Measurements from ENCODE around the gene PTPRJ.
A peak's percentile ranks its signal among the peaks of the same experiment; 100 is the strongest.

Gene PTPRJ

DNA sequence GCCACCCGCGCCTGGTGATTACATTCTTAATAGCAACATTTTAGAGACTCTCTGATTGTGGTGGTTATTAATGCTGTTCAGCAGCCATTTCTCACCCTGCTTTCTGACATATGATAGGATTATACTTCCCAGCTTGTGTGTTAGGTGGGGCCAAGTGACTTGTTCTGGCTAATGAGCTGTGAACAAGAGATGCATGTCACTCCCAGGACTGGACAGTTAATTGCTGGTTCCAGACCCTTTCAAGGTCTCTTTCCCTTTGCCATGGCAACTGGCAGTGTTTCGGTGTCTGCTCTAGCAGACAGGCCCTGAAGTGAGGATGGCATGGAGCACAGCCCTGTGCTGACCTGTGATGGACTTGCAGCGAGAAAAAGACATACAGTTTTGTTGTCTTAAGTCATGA, 8.9 kb upstream of the PTPRJ start:
- DNase-seq: peak; percentile 74

DNA sequence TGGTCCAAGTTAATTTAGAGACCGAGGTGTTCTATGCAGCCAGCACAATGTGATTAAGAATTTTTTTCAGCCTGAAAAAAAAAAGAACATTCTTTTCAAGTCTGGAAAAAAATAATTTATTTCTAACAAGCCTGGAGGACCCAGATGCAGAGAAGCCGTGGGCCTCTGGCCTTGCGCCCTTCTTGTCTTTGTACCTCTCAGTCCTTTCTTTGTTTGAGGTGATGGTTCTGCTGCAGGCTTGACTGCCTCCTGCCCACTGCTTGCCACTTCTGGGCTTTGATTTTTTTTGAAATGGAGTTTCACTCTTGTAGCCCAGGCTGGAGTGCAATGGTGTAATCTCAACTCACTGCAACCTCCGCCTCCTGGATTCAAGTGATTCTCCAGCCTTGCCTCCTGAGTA, 7.2 kb upstream of the PTPRJ start:
- no peak for DNase-seq

DNA sequence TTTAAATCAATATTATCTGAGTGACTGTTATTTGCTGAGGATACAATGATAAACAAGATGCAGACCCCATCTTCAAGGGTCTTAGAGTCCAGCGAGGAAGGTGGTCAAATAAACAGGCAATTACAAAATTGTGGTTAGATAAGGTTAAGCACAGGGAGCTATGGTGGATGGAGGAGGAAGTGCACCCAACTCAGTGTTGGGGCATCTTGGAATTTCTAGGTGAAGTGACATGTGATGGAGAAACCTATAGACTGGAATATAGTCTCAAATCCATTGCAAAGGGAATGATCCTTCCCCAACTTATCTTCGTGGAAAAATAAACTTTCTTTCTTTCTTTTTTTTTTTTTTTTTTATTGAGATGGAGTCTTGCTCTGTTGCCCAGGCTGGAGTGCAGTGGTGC, 3.4 kb upstream of the PTPRJ start:
- DNase-seq: no peak

DNA sequence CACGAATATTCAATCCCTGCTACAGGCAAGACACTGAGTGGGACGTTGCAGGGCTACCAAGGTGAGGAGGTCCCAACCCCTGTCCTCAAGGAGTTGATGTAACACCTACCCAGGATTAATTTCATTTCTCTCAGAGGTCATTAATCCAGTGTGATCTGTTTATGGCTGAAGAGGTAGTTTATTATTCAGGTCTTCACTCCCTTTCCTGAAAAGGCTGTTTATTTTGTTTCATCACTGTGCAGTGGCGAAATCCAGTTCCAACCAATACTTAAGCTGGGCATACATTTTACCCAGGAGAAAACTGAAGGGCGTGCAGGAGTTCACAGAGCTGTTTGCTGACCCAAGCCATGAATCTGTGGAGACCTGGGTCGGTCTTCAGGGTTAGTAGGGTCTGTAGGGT, 2.7 kb upstream of the PTPRJ start:
- DNase-seq: no peak

DNA sequence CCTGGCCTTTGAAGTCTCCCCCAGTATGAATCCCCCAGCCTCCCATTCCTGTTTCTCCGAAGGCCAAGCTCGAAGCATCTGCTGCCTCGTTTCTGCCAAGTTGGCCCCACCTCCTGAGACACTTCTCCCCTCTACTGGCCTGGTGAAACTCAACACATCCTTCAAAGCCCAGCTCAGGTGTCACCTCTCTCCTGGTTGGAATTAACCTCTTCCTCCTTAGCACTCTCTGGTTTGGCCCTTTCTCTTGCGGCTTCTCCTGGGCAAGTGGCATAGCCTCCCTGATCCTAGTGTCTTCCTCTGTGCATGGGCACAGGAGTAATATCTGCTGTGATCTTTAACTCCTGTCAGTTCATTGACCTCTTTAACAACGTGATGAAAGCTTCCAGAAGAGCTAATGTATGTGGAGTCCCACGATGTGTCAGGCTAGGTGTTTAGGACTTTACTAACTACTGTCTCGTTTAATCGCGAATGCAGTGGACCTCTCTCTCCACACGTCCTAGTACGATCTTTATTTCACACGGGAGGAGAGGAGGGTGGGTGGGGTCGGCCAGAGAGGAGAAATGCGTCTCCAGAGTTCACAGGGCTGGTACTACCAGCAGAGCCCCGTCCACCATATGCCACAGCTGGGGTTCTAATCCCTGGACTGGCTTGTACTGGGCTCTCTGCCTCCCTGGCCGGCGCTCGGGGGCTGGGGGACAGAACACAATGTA, 826 bp upstream of the PTPRJ start:
- DNase-seq: peak; percentile 73

DNA sequence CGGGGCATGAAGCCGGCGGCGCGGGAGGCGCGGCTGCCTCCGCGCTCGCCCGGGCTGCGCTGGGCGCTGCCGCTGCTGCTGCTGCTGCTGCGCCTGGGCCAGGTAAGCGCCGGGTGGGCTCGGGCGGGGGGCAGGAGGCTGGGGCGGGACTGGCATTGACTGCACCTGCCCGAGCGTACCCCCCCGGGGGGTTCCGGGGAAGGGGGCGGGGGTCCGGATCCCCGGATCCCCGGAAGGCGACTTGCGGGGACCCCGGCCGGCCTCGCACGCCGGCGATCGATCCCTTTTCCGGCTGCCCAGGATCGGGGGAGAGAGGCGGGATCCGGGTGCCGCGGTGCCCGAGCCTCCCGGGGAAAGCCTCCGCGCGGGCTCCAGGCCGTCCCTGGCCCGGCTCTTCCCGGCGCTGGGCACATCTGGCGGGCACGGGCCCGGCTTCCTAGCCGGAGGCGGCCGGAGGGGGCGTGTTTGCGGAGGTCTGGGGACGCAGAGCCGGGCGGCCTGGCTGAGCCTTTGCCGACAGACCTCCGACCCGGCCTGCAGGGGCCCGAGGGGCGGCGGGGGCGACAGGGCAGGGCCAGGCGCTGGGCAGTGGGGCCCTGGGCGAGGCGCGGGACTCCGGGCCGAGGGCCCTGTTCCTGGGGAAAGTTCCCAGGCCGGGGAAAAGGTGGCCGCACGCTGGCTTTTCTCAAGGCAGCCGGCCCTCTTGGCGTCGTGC, 705 bp downstream of the PTPRJ start:
- DNase-seq: no peak

DNA sequence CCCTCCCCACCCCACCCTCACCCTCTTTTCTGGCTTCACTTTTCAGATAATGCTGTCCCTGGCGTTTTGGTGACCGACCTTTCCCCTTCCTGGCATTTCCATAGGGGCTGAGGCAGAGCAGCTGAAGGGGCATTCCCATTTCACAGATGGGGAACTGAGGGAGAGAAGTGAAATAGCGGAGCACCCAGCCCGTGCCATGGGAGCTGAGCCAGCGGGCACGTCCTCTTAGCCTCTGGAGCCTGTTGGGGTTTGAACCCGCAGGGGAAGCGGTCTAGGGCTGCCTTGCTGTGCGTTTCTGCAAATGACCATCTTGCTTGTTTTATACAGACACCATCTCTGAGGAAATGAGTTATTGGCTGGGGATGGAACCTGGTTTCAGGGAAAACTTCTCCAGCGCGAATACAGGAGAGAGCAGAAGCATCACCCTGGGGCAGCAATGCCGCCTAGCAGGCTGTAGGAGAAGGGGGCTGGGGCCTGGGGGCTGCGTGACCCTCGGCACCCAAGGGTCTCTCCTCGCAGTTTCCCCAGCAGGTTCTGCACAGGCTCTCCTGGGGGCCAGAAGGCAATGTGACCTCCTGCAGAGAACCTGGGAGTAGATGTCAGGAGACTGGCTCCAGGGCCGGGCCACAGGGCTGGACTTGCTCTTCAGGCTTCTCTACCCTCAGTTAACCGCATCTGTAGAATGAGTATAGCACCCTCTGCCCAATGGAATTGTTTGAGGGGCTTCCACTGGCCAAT, 1.5 kb downstream of the PTPRJ start:
- DNase-seq: no peak

DNA sequence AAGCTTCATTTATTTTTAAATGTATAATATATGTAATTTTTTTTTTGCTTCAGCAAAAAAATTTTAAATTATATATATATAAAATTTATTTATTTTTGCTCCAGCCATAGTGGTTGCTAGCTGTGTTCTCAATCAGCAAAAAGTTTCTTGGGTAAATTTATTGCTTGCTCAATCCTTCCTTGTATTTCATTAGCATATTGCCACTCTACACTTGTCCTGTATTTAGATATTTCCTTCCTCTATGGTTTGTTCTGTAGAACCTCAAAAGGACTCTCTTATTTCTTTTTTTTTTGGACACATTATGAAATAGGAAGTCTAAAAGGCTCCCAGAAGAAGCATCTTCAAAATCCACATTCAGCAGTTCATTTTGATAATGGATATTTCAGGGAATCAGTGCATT, 2.3 kb downstream of the PTPRJ start:
- DNase-seq: no peak

DNA sequence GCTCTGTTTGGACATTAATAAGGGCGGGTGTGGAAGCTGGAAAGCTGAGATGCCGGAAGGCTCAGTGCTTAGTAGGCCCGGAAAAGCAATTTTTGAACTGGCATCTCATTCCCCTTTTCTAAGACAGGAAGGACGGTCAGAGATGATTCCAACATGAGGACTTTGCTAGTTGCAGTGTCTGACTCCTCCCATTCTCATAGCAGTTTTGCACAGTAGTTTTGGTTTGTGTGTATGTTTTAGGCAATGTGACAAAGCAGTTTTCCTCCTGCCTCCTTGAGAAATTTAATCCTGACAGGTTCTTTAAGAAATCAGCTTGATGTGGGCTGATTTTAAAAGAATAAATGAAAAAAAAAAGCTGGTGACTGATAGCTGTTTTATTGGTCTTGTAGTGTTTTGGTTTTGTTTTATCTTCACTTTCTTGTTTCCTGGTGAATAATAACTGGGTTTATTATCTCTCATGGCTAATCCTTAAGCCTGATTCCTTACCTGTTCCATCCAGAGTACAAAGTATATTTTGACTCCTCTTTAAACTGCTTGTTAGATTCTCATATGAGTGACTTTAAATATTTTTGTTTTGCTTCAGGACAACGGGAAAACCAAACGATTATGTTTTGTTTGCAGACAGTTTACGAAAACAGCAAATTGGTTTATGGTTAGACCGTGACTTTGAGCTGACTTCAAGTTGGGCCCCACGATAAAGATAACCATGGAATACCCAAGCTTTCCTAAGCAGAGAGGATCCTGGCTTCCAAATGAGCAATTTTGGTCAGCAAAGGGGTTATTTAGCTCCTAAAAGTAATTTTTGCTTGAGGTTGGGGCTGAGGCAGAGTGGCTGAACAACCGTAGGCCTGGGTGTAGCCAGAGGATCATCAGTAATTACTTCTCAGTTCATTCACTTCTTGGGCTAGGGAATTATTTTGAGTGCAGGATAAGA, 3.4 kb downstream of the PTPRJ start:
- DNase-seq: peak; percentile 27

DNA sequence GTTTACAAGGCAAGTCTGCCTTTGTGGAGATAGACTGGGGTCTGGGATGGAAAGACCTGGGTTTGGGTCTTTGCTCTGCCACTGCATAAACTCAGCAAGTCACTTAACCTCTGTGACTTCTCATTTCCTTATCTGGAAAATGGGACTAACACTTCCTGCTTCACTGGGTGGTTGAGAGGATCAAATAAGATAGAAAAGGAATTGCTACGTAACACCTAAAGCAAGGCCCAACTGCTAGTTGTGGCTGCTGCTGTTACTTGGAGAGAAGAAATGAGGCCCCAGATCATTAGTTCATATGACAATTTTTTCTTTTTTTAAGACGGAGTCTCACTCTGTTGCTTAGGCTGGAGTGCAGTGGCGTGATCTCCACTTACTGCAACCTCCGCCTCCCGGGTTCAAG, 5.9 kb downstream of the PTPRJ start:
- DNase-seq: no peak

DNA sequence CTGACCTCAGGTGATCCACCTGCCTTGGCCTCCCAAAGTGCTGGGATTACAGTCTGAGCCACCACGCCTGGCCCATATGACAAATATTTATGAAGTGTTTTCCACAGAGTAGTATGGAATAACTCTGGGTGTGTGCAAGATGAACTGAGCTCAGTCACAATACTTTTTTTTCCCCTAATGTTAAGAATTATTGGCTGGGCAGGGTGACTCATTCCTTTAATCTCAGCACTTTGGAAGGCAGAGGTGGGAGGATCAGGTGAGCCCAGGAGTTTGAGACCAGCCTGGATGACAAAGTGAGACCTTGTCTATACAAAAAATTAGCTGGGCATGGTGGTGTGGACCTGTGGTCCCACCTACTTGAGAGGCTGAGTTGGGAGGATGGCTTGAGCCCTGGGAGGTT, 6.4 kb downstream of the PTPRJ start:
- DNase-seq: no peak

DNA sequence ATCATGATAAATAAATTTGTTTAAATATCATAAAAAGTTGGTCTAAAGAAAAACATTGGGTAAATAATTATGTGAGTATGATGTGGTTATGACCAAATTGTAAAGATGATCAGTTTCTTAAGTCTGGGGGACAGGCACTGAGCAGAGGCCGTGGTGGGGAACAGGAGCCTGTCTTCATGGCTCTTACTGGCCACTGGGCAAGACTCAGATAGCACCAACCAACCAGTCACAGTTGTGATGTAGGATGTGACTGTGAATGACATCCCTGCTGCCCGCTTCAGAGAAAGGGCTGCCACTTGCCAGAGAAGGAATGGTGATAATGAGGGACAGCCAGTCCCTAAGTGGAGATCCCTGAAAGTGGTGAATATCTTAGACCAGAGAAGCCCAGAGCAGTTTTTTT, 7.0 kb downstream of the PTPRJ start:
- DNase-seq: no peak

DNA sequence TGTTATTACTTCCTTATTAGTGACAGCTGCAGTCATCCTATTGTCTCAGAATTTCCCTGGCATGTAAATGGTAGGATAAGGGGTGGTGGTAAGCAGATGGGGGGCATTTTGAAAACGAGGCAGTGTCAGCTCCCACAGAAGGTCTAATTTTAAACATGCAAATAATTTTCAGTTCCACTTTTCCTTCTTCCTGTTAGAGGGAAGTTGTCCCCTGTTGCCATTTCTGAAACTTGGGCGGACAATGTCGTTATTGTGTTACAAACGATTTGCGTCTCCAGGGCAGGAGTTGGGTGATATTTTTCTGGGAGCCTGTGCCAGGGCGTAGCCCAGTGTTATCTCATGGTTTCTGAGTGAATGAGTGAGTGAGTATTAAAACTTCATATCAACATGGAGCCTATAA, 7.4 kb downstream of the PTPRJ start:
- DNase-seq: no peak

DNA sequence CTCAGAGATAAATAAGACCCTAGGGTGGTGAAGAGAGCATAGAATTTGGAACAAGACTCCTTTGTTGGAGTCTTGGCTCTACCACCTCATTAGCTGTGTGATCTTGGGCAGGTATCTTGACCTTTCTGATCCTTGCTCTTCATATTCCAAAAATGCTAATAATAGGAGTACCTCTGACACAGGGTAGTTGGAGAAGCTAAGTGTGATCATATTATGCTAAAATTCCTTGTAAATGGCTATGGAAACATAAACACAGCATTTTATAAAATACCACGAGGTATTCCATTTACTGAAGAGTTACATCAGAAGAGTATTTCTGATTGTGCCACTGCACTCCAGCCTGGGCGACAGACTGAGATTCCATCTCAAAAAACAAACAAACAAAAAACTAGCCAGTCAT, 9.4 kb downstream of the PTPRJ start:
- no peak for DNase-seq

DNA sequence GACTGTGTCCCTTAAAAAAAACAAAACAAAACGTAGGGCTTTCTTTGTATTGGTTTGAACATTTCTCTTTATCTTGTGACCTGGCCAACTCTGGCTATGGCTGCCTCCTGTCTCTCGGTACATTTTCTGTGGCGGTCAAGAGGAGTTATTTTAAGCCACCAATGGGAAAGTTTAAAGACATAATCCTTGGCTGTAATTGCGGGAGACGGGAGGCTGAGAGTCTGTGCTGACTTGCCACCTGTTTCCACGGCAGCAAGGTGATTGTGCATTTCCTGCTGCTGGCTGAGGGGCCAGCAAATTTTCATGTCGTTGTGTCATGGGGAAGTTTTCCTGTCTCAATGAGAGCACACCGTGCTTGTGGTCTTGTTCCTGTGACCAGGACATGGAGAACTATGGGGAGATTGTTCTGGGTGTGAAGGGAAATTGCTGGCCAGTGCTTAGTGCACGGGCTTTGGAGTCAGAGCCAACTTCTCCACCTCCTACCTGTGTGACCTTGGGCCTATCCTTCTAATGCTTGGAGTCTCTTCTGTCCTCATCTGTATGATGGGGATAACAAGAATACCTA, 11.0 kb downstream of the PTPRJ start:
- DNase-seq: peak; percentile 90

DNA sequence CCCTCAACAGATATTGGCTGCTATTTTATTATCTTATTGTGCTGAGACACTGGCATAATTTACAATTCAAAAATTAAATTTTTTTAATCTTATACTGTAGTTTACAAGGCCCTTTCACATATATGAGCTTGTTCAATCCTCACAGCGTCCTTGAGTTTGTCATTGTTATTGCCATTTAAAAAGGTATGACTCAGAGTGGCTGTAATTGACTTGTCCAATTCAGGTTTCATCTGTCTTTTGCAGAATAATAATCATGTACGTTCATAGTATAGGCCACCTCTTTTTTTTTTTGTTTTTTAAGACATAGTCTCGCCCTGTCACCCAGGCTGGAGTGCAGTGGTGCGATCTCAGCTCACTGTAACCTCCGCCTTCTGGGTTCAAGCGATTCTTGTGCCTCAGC, 11.5 kb downstream of the PTPRJ start:
- DNase-seq: no peak

DNA sequence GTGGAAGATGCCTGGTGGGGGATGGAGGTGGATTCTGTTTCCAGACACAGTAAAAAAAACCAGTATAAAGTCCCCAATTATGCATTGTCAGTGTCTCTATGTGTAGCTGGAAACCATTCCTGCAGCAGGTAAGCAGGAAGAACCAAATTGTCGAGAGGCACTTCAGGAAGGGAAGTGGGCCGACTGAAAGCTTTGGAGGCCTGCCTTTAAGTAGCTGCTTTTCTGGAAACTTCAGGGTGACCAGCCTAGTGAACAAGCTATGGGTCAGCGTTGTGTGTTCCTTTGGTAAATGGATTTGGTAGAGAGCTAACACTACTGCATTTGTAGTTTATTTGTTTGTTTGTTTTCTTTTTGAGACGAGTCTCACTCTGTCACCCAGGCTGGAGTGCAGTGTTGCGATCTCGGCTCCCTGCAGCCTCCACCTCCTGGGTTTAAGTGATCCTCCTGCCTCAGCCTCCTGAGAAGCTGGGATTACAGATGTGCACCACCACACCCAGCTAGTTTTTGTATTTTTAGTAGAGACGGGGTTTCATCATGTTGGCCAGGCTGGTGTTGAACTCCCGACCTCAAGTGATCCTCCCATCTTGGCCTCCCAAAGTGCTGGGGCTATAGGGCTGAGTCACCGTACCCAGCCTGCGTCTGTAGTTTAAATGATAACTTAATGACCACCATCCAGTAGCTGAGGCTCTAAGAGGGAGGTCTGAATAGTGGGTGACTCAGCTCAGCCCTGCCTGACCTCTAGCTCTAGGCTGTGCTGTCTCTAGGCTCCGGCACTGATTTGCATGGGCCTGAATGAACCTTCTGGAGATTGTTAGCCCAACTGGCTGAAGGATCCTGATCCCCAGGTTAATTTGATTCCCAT, 12.8 kb downstream of the PTPRJ start:
- no peak for DNase-seq

DNA sequence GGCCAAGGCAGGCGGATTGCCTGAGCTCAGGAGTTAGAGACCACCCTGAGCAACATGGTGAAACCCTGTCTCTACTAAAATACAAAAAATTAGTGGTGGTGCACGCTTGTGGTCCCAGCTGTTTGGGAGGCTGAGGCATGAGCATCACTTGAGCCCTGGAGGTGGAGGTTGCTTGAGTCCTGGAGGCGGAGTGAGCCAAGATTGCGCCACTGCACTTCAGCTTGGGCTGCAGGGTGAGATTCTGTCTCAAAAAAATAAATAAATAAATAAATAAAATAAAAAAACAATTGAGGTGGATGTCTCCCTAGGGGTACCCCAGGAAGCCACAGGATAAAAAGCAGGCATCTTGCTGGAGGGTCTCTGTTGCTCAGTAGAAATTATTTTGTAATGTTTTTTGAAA, 14.1 kb downstream of the PTPRJ start:
- no peak for DNase-seq

DNA sequence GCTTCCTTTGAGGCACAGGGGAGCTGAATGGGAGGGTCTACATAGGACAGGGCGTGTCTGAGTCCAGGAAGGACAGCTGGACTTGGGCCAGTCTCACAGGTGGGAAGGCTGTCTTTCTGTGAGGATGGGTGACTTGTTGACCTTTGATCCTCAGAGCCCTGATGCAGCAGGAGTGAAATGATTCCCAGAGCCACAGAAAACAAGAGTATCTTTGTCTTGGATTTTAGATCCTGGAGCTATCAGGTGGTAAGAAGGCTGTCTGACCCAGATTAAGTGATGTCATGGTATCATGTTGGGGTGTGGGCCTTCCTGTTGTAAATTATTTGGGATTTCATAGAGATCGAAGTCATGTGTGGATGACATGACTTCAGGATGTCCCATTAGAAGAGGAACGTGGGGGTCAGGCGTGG, 15.0 kb downstream of the PTPRJ start:
- no peak for DNase-seq

DNA sequence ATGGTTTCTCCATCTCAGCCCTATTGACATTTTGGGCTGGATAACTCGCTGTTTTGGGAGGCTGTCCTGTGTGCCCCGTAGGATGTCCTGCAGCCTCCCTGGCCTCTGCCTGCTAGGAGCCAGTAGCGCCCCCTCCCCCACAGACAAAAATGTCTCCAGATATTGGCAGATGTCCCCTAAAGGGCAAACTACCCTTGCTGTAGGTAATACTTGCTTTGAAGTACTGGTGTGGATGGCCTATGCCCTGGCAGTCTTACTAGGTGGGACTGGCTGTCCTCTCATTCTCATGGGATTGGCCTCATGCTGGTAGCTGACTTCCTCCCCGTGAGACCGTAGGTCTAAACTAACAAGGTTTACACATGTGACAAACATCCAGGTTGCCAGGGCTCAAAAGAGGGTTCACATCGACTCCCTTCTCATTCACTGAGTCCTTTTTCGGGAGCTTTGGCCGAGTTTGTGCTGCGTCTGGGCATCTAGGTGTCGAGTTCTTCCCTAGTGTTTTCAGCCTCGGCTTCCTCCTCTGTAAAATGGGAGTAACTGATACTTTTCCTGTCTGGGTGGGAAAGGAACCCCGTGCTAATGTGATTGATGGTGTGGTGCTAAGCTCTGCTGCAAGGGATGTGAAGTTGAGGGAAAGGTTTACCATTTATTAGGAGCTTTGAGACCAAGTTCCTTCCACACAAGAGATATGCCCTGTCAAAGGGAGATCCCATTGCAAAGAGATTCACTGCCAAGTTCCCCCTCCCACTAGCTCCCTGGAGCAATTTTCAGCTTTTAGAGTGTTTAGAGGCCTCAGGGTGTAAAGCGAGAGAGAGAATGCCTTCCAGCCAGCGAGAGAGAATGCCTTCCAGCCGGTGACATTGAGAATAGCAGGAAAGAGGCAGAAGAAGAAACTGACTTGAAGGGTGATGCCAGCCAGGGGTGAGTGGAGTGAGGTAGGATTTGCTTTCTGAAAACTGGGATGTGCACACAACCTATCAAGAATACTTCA, 17.0 kb downstream of the PTPRJ start:
- no peak for DNase-seq
